Measurements from ENCODE around the gene HYCC1.

Gene HYCC1

DNA sequence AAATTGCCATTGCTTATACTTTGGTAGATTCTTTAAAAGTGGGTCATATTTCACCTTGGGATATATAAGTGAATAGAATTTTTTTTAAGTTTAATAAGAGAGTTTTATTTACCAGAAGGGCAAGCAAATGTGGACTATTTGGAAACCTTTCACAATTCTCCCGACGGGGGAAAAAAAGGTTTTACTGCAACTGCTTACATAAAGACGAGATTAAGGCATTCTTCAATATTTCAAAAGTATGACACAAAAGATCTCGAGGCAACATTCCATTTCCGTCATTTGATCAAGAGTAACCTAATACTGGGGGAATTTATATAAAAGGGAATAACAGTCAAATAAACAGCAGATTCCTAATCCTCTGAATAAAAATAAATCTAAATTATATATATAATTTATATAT, 28.5 kb downstream of the HYCC1 start:
- TF ChIP-seq, protein P1, sequence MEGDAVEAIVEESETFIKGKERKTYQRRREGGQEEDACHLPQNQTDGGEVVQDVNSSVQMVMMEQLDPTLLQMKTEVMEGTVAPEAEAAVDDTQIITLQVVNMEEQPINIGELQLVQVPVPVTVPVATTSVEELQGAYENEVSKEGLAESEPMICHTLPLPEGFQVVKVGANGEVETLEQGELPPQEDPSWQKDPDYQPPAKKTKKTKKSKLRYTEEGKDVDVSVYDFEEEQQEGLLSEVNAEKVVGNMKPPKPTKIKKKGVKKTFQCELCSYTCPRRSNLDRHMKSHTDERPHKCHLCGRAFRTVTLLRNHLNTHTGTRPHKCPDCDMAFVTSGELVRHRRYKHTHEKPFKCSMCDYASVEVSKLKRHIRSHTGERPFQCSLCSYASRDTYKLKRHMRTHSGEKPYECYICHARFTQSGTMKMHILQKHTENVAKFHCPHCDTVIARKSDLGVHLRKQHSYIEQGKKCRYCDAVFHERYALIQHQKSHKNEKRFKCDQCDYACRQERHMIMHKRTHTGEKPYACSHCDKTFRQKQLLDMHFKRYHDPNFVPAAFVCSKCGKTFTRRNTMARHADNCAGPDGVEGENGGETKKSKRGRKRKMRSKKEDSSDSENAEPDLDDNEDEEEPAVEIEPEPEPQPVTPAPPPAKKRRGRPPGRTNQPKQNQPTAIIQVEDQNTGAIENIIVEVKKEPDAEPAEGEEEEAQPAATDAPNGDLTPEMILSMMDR (IDR thresholded peaks at IDR 0.05; ENCODE audit: low read length), result no peak
- TF ChIP-seq EZH2 (IDR thresholded peaks at IDR 0.05; ENCODE audit: borderline replicate concordance, low read length), result no peak
- Histone ChIP-seq H3K79me2 (ENCODE audit: insufficient read depth, low read length) (no peaks in the 10 kb centered on the region), H3K9ac (ENCODE audit: low read length) (no peak overlapping the region)

DNA sequence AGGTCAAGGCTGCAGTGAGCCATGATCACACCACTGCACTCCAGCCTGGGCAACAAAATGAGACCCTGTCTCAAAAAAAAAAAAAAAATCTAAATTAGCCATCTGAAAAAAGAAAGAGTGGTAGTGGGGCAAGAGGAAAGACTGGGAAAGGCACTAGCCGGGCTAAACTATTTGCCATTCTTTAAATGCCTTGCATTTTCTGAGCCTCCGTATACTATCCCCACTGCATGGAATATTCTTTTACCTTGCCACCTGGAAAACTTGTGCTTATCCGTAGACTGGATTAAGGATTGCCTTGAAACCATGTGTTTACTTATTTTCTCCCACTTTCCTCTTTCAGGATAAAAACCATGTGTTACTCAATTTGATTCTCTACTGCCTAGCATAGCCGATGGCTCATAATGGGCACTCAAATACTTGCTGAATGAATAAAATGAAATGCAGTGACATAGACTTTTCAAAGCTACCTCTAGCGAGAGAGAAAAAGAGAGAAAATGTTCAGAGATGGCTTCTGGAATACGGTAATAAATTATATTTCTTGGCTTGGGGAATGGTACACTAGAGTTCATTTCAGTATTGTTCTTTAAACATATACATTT, 30.6 kb downstream of the HYCC1 start:
- Histone ChIP-seq H3K4me1 (ENCODE audit: insufficient read depth, low read length, severe bottlenecking) (no peaks in the 10 kb centered on the region), H3K4me2 (ENCODE audit: low read length) (no peak overlapping the region), H2AFZ (ENCODE audit: low read length) (no peak overlapping the region), H3K27ac (ENCODE audit: low read depth, low read length, poor library complexity, severe bottlenecking) (no peak overlapping the region), H3K36me3 (ENCODE audit: insufficient read depth, low read length) (no peaks in the 10 kb centered on the region), H3K9me2 (ENCODE audit: low read depth, low read length) (no peaks in the 10 kb centered on the region), H3K27me3 (ENCODE audit: insufficient read depth, low read length) (no peaks in the 10 kb centered on the region), H4K20me1 (ENCODE audit: insufficient read depth, low read length) (no peaks in the 10 kb centered on the region), H3F3A (ENCODE audit: insufficient read depth, low read length) (no peaks in the 10 kb centered on the region), H3K79me2 (ENCODE audit: insufficient read depth, low read length) (no peaks in the 10 kb centered on the region), H3K9ac (ENCODE audit: low read length) (no peak overlapping the region), H3K9me3 (ENCODE audit: low read length) (no peaks in the 10 kb centered on the region), H3K4me3 (ENCODE audit: low read depth, low read length, poor library complexity, severe bottlenecking) (no peak overlapping the region)
- TF ChIP-seq, protein P1 (IDR thresholded peaks at IDR 0.05; ENCODE audit: low read length), result no peak
- TF ChIP-seq EZH2 (IDR thresholded peaks at IDR 0.05; ENCODE audit: borderline replicate concordance, low read length), result no peak

More for the DNA sequence above, 28.5 kb downstream of the HYCC1 start:
- Histone ChIP-seq H2AFZ (ENCODE audit: low read length) (no peak overlapping the region), H3K4me2 (ENCODE audit: low read length) (no peak overlapping the region), H3K27me3 (ENCODE audit: insufficient read depth, low read length) (no peaks in the 10 kb centered on the region), H3K27ac (ENCODE audit: low read depth, low read length, poor library complexity, severe bottlenecking) (no peak overlapping the region), H3F3A (ENCODE audit: insufficient read depth, low read length) (no peaks in the 10 kb centered on the region), H3K4me1 (ENCODE audit: insufficient read depth, low read length, severe bottlenecking) (peaks cover 12% of the 10 kb centered on the region), H3K9me2 (ENCODE audit: low read depth, low read length) (no peaks in the 10 kb centered on the region), H3K9me3 (ENCODE audit: low read length) (no peaks in the 10 kb centered on the region), H3K36me3 (ENCODE audit: insufficient read depth, low read length) (no peaks in the 10 kb centered on the region), H4K20me1 (ENCODE audit: insufficient read depth, low read length) (no peaks in the 10 kb centered on the region), H3K4me3 (ENCODE audit: low read depth, low read length, poor library complexity, severe bottlenecking) (no peak overlapping the region)

DNA sequence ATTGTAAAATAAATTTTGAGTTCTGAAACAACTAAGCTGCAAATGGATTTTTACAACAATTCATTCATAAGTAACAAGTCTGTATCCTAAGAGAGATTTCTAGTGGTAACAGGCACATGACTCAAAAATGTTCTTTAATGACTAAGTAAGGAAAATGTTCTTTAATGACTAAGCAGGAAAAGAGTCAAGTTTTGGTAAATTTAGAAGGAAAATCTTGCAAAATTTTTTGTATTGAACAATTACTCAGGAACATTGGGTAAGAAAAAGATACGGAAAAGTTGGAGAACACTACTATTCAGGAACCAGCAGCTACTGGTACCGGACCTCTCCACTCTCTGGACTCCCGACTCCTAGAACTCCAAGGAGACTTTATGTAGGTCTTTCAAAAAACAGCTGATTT, 33.5 kb downstream of the HYCC1 start:
- TF ChIP-seq, protein P1 (IDR thresholded peaks at IDR 0.05; ENCODE audit: low read length), result no peak
- no peak for TF ChIP-seq EZH2 (IDR thresholded peaks at IDR 0.05; ENCODE audit: borderline replicate concordance, low read length)
- no peaks in the 10 kb centered on the region for H4K20me1 ChIP-seq (ENCODE audit: insufficient read depth, low read length)
- no peaks in the 10 kb centered on the region for H3K27me3 ChIP-seq (ENCODE audit: insufficient read depth, low read length)
- no peak overlapping the region for H3K27ac ChIP-seq (ENCODE audit: low read depth, low read length, poor library complexity, severe bottlenecking)
- H3K4me1 ChIP-seq (ENCODE audit: insufficient read depth, low read length, severe bottlenecking), result no peaks in the 10 kb centered on the region
- H3K36me3 ChIP-seq (ENCODE audit: insufficient read depth, low read length), result peaks cover 6% of the 10 kb centered on the region
- no peak overlapping the region for H3K4me3 ChIP-seq (ENCODE audit: low read depth, low read length, poor library complexity, severe bottlenecking)
- no peaks in the 10 kb centered on the region for H3F3A ChIP-seq (ENCODE audit: insufficient read depth, low read length)
- H3K79me2 ChIP-seq (ENCODE audit: insufficient read depth, low read length), result no peaks in the 10 kb centered on the region
- no peaks in the 10 kb centered on the region for H3K9me3 ChIP-seq (ENCODE audit: low read length)
- H3K9ac ChIP-seq (ENCODE audit: low read length), result no peak overlapping the region
- no peak overlapping the region for H3K4me2 ChIP-seq (ENCODE audit: low read length)
- H3K9me2 ChIP-seq (ENCODE audit: low read depth, low read length), result no peaks in the 10 kb centered on the region
- H2AFZ ChIP-seq (ENCODE audit: low read length), result no peak overlapping the region
